C4-2B (cell line): Measurements from ENCODE around the gene KDM7A.
"Not testable (repeated sequence)": the region's sequence is repeated elsewhere in the genome, so short reads cannot be mapped to it uniquely, and the experiment has no call there.

ENCODE experiments used
- H3K27ac ChIP-seq: fragments of 450-650 bp; 2 replicates; pipeline ENCODE4 v1.5.1; 2017
- ZFX ChIP-seq: fragments of 450-650 bp; IDR thresholded peaks from 2 replicates; pipeline ENCODE4 v1.6.1; 2017
- TF ChIP-seq, protein P1 (sequence below): fragments of 450-650 bp; conservative IDR thresholded peaks from 2 replicates; pipeline ENCODE4 v1.5.1; 2017; ENCODE audit warnings: mild to moderate bottlenecking

KDM7A gene

DNA sequence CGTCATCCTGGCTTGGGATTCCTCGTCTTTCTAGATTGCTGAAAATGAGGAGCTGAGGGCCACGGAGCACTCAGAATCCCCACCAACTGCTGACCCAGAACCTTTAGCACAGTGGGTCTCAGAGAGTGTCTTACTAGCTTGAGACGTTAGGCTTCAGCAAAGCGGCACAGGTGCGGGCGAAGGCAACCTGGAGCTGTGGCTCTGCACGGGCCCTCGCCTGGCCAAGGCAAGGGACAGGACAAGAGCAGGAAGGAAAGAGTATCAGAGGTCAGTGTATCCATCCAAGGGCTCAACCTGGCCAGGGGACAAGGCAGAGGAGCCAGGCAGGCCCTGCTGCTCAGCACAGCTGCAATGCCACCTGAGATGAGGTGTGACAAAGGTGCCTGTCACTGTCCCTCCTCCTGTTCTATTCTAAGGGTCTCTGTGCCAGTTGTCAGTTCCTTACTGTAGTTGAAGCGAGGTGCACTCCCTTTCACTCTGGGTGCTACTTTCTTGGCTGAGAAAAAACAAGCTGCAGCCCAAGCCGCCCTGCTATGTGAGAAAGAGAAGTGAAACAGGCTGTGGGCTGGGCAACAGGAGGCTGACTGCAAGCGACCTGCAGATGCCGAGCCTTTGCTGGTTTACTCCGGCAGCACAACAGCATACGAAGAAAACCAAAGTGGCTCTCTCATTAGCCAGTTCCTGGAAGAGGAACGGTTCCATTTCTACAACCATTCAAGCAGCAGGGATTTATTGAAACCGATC lies 33.3 kb upstream of the KDM7A start:
- no peak overlapping the region for H3K27ac ChIP-seq
- TF ChIP-seq ZFX, result no peak
- TF ChIP-seq, protein P1, sequence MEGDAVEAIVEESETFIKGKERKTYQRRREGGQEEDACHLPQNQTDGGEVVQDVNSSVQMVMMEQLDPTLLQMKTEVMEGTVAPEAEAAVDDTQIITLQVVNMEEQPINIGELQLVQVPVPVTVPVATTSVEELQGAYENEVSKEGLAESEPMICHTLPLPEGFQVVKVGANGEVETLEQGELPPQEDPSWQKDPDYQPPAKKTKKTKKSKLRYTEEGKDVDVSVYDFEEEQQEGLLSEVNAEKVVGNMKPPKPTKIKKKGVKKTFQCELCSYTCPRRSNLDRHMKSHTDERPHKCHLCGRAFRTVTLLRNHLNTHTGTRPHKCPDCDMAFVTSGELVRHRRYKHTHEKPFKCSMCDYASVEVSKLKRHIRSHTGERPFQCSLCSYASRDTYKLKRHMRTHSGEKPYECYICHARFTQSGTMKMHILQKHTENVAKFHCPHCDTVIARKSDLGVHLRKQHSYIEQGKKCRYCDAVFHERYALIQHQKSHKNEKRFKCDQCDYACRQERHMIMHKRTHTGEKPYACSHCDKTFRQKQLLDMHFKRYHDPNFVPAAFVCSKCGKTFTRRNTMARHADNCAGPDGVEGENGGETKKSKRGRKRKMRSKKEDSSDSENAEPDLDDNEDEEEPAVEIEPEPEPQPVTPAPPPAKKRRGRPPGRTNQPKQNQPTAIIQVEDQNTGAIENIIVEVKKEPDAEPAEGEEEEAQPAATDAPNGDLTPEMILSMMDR, result no peak

DNA sequence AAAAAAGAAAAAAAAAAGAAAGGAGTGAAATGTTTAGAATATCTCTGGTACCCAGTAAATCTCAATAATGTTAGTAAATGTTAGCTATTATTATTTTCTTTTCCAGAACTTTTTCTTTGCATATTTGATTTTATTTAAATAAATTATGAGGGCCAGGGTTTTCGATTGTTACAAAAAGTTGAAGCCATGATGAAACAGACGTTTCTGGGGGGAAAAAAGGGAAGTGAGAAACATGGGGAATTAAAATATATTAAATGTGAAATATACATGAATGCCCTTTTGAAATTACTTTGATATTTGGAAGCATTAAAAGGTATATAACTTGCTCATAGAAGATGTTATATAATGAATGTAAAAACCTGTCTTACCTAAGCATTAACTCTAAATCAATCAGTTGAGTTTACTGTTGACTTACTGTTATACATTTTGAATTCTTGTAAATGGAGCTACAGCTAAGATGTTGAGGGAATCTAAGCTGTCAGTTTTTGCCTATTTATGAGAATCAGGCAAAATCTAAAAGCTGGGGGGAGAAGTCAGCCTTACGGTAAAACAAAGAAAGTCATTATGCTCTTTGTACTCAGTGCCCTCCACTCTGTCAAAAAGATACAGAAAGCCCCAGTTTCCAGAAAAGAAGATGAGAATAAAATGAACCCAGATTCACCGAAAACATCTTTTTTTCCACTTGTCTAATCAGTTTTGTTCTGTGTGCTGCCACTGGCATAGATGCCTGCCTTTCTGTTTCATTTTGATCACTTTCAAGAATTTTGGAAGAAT lies 30.0 kb upstream of the KDM7A start:
- TF ChIP-seq, protein P1, result no peak
- no peak for TF ChIP-seq ZFX
- H3K27ac ChIP-seq, result no peak overlapping the region

DNA sequence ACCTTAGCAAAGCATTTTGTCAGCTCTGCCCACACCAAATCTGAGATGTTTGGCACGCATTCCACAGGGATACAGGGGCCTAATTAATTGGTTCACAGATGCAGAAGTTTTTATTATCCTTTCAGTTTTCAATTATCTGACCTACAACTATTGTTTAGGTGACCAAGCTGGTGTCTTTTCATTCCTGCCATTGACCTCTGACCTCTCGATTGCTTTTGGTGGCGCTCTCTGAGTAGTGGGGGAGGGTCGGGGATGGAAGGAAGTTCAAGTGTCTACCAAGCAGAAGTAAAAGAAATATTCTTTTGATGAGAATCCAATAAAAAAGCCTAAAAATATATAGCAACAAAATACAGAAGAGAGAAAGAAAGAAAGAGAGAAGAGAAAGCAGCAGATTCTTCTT lies 28.8 kb upstream of the KDM7A start:
- H3K27ac ChIP-seq, result no peak overlapping the region
- TF ChIP-seq, protein P1, result no peak
- TF ChIP-seq ZFX, result no peak

DNA sequence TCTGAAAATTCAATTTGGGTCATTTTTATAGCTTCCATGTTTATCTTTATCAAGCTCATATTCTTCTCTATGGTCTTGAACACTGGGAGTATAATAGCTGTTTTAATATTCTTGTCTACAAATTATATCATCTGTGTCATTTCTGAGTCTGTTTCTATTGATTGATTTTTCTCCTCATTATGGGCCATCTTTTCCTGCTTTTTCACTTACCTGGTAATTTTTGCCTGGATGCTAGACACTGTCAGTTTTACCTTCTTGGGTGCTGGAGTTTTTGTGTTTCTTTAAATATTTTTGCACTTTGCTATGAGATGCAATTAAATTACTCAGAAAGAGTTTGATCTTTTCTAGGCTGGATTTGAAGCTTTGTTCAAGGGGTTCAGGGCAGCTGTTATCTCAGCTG lies 26.8 kb upstream of the KDM7A start:
- TF ChIP-seq, protein P1, result no peak
- TF ChIP-seq ZFX, result no peak
- no peak overlapping the region for H3K27ac ChIP-seq

DNA sequence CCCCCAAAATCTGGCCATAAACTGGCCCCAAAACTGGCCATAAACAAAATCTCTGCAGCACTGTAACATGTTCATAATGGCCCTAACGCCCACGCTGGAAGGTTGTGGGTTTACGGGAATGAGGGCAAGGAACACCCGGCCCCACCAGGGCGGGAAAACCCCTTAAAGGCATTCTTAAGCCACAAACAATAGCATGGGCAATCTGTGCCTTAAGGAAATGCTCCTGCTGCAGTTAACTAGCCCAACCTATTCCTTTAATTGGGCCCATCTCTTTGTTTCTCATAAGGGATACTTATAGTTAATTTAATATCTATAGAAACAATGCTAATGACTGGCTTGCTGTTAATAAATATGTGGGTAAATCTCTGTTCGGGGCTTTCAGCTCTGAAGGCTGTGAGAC lies 26.2 kb upstream of the KDM7A start:
- not testable (repeated sequence) for H3K27ac ChIP-seq

DNA sequence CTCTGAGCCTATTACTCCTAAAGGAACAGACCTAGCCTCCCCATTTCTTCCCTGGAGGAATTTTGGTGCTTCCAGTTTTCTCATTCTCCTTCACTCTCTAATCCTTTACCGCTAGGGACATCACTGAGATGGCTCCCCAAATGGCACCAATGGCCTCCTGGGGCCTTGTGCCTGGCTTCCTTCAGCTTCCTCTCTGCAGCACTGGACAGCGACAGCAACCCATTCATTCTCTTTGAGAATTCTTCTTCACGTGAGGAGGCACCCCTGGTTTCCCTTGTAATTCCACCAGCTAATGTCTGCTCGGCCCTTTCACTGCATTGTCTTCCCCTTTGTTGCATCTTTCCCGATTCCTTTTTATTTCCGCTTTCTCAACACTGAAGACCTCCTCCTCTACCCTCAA lies 24.6 kb upstream of the KDM7A start:
- no peak overlapping the region for H3K27ac ChIP-seq
- TF ChIP-seq, protein P1, result no peak

DNA sequence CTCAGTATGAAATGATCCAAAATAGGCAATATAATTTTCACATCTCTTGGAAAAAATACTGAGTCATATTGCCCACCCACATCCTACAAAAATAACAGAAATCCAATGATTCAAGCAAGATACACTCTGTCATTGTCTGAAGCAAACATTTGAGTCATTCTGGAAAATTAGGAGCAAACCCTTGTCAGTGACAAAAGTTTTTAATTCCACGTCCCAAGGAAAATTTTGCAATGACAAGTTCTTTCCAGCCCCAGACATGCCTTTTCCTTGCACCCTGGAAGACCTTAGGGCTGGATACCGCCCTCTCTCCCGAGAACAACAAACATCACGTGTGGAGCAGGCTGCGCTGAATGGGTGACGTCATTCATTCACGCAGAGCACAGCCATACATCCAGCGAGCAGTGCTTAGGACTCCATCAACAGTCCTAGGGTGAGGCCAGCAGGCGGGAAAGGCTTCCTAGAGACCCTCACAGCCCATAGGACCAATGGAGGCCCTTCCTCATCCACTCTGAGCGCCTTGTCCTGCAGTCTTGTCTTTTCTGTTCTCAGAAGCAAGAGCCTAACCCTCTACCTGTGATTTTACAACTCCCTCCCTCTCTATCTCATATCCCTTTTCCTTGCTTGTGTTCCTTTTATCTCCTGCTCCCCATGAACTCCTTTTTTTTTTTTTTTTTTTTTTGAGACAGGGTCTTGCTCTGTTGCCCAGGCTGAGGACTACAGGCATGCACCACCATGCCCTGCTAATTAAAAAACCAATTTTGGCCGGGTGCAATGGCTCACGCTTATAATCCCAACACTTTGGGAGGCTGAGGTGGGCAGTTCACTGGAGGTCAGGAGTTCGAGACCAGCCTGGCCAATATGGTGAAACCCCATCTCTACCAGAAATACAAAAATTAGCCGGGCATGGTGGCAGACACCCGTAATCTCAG lies 23.5 kb upstream of the KDM7A start:
- H3K27ac ChIP-seq, result no peak overlapping the region
- TF ChIP-seq ZFX, result no peak
- TF ChIP-seq, protein P1, result no peak
